HG03095 (cell line): ENCODE data around the gene MED13.
"Not testable (repeated sequence)": the region's sequence is repeated elsewhere in the genome, so short reads cannot be mapped to it uniquely, and the experiment has no call there.

Experiments used
- ATAC-seq: cut with Tn5 transposase; IDR thresholded peaks from one replicate; pipeline ENCODE4 v1.9.1; 2021; ENCODE audit warnings: moderate library complexity; ENCODE audit not compliant: unreplicated experiment

Gene MED13

GRCh38 chr17:62062302-62062701, 2.8 kb downstream of the MED13 start:
- no peak for ATAC-seq

- ATAC-seq, result no peak
These were observed 5.7 kb downstream of the MED13 start for GRCh38 chr17:62059414-62059813.

DNA sequence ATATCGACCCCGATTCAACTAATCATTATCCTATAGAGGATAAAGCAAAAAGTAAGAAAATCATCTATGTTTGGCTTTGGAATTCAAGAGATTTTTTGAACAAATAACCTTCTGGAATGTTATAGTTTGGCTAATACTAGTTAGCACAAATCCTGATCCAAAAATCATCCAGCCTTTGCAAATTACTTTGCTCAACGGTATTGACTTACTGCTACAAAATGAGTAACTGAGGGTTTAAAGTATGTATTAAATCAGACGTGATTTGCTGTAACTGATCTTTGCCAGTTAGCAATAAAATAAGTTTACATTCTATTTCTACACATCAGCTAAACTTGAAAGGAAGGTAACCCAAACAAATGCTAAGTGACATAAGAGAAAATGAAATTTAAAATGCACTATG, 6.5 kb downstream of the MED13 start:
- no peak for ATAC-seq

- ATAC-seq, result no peak
These were observed 7.4 kb downstream of the MED13 start for GRCh38 chr17:62057696-62058095.

- ATAC-seq, result no peak
These were observed 12.2 kb downstream of the MED13 start for GRCh38 chr17:62052765-62053338.

DNA sequence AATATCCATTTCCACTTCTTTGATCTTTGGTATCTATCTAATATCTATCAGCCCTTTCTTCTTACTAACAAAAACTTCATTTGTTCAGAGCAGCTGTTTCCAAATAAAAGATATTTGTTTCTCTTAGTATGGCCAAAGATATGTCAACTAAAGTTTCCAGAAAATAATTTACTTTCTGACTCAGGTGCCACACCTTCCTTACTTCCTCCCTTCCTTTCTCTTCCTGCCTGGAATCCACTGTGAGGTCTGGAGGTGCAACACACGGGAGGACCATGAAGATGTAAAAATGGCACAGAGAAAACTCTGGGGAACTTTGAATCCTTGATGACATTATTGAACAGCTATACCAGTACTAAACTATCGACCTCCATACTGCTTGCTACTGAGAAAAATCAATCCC, 14.0 kb downstream of the MED13 start:
- no peak for ATAC-seq

- ATAC-seq, result no peak
These were observed 15.8 kb downstream of the MED13 start for GRCh38 chr17:62049299-62049698.

- ATAC-seq, result no peak
These were observed 16.8 kb downstream of the MED13 start for GRCh38 chr17:62048262-62048661.

DNA sequence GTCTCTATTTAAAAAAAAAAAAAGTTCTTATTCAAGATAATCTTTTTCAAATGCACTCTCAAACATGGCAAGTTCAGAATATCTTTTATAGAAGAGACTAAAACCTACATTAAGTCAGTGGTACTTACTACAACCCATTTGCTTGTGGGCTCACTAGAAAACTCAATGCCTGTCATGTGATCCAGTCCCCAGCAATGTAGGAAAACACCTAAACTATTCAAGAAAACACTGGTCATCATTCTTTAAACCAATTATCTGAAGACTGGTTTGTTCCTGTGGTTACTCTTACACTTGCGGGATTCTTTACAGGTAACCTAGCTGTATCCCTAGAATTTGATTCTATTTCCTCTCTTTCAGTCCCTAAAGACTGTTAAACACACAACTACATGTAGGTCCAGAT, 19.6 kb downstream of the MED13 start:
- ATAC-seq, result no peak

DNA sequence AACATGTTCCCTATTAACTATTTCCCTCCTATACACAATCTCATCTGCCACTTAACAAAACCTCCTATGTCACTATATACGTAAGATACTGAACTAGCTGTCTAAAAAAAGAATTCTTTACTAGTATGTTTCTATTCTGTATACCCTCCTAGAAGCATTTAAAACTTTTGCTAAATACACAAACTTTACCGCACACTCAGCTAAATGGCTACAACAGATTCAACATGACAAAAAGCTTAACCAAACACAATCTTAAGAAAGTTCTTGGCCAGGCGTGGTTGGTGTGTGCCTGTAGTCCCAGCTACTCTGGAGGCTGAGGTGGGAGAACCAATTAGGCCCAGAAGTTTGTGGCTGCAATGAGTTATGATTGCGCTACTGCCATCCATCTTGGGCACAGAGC, 20.0 kb downstream of the MED13 start:
- no peak for ATAC-seq

DNA sequence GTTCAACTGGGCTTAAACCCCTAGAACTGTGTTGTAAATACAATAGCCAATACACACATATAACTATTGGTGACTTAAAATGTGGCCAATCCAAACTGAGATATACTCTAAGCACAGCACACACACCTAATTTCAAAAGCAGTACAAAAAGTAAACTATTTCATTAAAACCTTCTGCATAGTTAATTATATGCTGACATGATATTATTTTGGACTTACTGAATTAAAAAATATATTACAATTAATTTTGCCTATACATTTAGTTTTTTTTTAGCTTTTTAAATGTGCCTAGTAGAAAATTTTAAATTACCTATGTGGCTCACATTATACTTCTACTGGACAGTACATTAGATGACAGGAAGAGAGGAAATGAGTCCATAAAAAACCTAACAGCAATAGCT, 21.5 kb downstream of the MED13 start:
- no peak for ATAC-seq

DNA sequence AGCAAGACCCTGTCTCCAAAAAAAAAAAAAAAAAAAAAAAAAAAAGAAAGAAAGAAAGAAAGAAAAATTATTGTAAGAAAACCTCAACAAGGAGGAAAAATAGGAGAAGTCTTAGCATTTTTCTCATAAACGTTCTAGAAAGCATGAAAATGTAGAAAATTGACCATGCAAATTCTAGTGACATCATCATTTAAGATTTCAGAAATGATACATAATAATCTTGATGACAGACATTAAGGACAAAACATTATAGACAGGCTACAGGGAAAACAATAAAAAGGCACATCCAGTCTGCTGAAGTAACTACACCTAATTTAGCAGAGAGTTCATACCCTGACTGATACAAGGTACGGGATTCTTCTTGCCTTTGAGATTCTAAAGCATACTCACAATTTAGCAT, 21.9 kb downstream of the MED13 start:
- no peak for ATAC-seq

GRCh38 chr17:62038248-62038647, 26.8 kb downstream of the MED13 start:
- ATAC-seq, result no peak

- no peak for ATAC-seq
These were observed 31.8 kb downstream of the MED13 start for GRCh38 chr17:62033317-62033716.

DNA sequence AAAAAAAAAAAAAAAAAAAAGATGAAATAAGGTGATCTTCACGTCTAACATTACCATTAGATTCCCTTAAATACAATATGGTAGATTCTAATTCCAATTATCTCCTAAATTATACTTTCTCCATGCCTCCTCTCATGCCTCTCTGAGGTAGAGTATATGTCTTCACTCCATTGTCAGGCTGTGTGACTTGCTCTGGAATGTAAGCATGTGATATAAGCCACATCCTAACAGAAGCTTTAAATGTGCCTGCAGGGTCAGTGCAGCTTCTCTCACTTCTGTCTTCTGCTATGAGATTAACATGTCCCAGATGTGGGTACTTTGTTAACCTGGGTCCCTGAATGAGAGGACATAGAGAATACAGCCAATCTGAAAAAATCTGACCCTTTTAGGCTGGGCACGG, 32.6 kb downstream of the MED13 start:
- no peak for ATAC-seq

DNA sequence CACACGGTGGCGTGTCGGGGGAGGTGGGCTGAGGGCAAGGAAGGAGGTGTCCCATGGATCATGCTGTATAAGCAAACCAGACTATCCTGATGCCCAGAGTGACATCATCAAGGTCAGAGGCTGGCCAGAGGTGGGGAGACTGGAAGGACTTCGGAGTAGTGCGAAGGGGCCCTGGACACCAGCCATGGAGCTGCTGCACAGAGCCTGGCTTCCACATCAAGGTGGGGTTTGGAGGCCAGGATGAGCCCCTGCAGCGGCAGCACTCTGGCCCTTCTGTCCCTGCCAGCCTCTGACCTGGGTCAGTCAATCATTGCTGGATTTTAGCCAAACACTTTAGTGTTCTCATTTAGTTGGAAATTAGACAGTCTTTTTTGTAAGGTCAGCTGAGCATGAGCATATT, 34.8 kb downstream of the MED13 start:
- no peak for ATAC-seq

DNA sequence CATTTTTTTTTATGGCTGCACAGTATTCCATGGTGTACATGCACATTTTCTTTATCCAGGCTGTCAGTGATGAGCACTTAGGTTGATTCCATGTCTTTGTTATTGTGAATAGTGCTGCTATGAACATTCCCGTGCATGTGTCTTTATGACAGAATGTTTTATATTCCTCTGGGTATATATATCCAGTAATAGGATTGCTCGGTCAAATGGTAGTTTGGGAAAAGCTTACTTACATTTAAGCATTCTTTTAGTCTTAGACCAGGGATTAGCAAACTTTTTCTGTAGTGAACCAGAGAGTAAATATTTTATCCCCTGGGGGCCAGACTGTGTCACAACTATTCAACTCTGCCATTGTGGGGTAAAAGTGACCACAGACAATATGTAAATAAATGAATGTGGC, 40.2 kb downstream of the MED13 start:
- no peak for ATAC-seq

- ATAC-seq, result no peak
These were observed 47.2 kb downstream of the MED13 start for GRCh38 chr17:62017912-62018311.

- no peak for ATAC-seq
These were observed 47.6 kb downstream of the MED13 start for GRCh38 chr17:62017496-62017895.

GRCh38 chr17:62014526-62014925, 50.6 kb downstream of the MED13 start:
- no peak for ATAC-seq

GRCh38 chr17:62009220-62009619, 55.9 kb downstream of the MED13 start:
- no peak for ATAC-seq

- ATAC-seq, result no peak
These were observed 56.8 kb downstream of the MED13 start for GRCh38 chr17:62008294-62008693.

DNA sequence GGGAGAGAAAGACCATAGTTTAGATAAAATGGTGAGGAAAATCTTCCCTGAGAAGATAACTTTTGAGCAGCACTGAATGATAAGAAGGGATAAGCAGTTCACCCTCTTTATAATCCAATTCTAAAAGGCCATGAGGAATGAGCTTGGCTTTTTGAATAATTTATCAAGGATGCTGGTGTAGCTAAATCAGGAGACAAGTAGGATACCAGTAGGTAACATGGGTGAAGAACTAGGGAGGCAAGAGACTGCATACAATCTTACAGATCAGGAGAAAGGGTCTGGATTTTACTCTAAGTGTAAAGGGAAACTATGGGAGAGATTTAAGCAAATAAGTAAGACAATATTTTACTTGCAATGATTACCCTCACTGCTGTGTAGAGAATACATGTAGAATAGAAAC, 60.7 kb downstream of the MED13 start:
- no peak for ATAC-seq

DNA sequence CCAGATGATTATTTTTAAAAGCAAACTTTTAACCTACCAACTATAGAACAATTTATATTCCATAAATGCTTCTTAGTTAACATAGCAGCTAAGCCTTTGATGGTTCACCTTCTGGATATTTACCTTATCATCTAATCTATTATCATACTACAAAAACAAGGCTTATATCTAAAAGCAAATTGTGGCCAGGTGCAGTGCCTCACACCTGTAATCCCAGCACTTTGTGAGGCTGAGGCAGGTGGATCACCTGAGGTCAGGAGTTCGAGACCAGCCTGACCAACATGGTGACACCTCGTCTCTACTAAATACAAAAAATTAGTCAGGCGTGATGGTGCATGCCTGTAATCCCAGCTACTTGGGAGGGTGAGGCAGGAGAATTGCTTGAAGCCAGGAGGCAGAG, 61.9 kb downstream of the MED13 start:
- ATAC-seq, result not testable (repeated sequence)
